A172 (cell line): Measurements from ENCODE around the gene KCNC1. TPM values are rescaled to one million over a fixed set of nuclear protein-coding genes. Genes with fewer than 3 reads are reported as not detected.
A peak's percentile ranks its signal among the peaks of the same experiment; 100 is the strongest.

Experiments used
- DNase-seq: peaks from one replicate; pipeline ENCODE4 v3.0.0-alpha.2; 2015; ENCODE audit warnings: low spot score
- total RNA-seq: library from RNA; depleted of rRNA; stranded (reverse); fragments of >200 nt; shearing (Covaris generic); gene quantifications from 2 replicates; pipeline ENCODE4 v1.2.3, GENCODE V29; 2014

KCNC1 gene
- total RNA-seq, 1 experiment from 2014 or later: not detected

GRCh38 chr11:17753153-17753552 lies 18.6 kb downstream of the KCNC1 start:
- DNase-seq: no peak

GRCh38 chr11:17753641-17754040 lies 19.1 kb downstream of the KCNC1 start:
- DNase-seq: no peak

- no peak for DNase-seq
These were observed 21.3 kb downstream of the KCNC1 start for GRCh38 chr11:17755891-17756290.

- peak; percentile 30 for DNase-seq
These were observed 25.8 kb downstream of the KCNC1 start for GRCh38 chr11:17760102-17761029.

- no peak for DNase-seq
These were observed 27.9 kb downstream of the KCNC1 start for GRCh38 chr11:17762309-17762974.

- no peak for DNase-seq
These were observed 28.7 kb downstream of the KCNC1 start for GRCh38 chr11:17763244-17763643.

GRCh38 chr11:17763703-17764102 lies 29.1 kb downstream of the KCNC1 start:
- no peak for DNase-seq

GRCh38 chr11:17764446-17765218 lies 30.1 kb downstream of the KCNC1 start:
- DNase-seq: no peak

GRCh38 chr11:17765356-17766072 lies 30.9 kb downstream of the KCNC1 start:
- no peak for DNase-seq

- no peak for DNase-seq
These were observed 31.4 kb downstream of the KCNC1 start for GRCh38 chr11:17766073-17766359.

GRCh38 chr11:17766590-17766989 lies 32.0 kb downstream of the KCNC1 start:
- no peak for DNase-seq

- no peak for DNase-seq
These were observed 32.8 kb downstream of the KCNC1 start for GRCh38 chr11:17767301-17767885.

- no peak for DNase-seq
These were observed 33.3 kb downstream of the KCNC1 start for GRCh38 chr11:17767914-17768313.

GRCh38 chr11:17768547-17768946 lies 34.0 kb downstream of the KCNC1 start:
- DNase-seq: no peak

GRCh38 chr11:17769218-17769617 lies 34.6 kb downstream of the KCNC1 start:
- DNase-seq: no peak

- DNase-seq: no peak
These were observed 35.6 kb downstream of the KCNC1 start for GRCh38 chr11:17770048-17770652.

GRCh38 chr11:17770917-17771316 lies 36.3 kb downstream of the KCNC1 start:
- no peak for DNase-seq

GRCh38 chr11:17771415-17771814 lies 36.8 kb downstream of the KCNC1 start:
- DNase-seq: no peak

- DNase-seq: no peak
These were observed 37.3 kb downstream of the KCNC1 start for GRCh38 chr11:17771841-17772401.

GRCh38 chr11:17772704-17773600 lies 38.4 kb downstream of the KCNC1 start:
- DNase-seq: no peak
